Renal pelvis (tissue), 3 donors: ENCODE measurements around the gene NDP. TPM values are rescaled to one million over a fixed set of nuclear protein-coding genes. Genes with fewer than 3 reads are reported as not detected.

ENCODE experiments used
- polyA plus RNA-seq, 3 donors: library from polyadenylated mRNA; unstranded; fragments of 120-200 nt; gene quantifications; one replicate each; pipeline ENCODE4 v1.2.1, GENCODE V29; 2013; ENCODE audit not compliant: insufficient read length in 3 of 3

The NDP gene
- polyA plus RNA-seq, 3 donors, result 1.2 to 3.3 (median 2.7) TPM

Other genes with a start within 250 kb of the NDP start
- 10 to 100 TPM; 50.2 to 56.6 (median 55.3) TPM for gene MAOB, start 90.9 kb downstream of the NDP start, polyA plus RNA-seq